HG03469 (cell line): ENCODE data around the gene MYL6B.
"Not testable (repeated sequence)": the region's sequence is repeated elsewhere in the genome, so short reads cannot be mapped to it uniquely, and the experiment has no call there.

Experiments used
- ATAC-seq: cut with Tn5 transposase; IDR thresholded peaks from one replicate; pipeline ENCODE4 v1.9.1; 2021; ENCODE audit warnings: mild to moderate bottlenecking, moderate library complexity, moderate number of reproducible peaks; ENCODE audit not compliant: unreplicated experiment

MYL6B gene

GRCh38 chr12:56151672-56152131, 685 bp upstream of the MYL6B start:
- ATAC-seq, result no peak

DNA sequence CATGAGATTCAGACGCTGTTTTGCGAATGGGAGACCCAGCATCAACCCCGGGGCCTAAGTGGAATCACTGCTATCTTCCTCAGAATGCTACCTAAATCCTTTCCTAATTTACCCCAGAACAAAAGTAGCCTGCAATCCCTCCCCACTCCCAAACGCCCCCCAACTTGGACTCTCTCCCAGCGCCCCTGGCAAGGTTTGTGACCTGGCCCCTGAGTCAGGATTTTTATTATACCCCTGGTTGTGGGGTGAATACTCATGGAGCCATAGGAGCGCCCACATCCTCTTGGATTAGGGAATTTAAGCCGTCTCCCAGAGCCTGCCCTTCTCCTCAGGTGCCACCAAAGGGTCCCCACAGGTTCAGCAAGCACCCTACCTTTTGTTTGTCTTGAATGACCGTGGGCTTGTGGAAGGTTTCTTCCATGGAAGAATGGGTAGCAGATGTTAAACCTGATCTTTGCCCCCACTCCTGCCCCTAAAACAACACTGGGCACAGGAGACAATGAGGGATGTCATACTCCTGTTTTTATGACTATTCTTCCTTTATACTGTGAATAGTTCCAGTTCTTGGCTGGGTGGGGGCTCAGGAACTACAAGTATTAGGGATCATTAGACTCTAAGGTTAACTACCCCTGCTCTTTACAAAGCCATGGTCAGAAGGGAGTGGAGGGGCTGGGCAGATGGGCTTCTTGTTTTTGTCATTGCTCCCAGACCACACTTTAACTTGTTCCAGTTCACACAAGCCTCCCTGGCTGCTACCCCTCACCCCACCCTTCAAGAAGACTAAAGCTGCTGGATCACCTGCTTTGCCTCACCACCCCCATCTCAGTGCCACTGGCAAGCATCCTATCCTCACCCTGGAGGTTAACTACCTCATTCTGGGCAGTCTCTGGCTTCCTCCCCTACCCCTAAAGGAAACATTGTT, 630 bp downstream of the MYL6B start:
- ATAC-seq, result no peak

- ATAC-seq, result no peak
Observed at GRCh38 chr12:56153678-56154065, 1.3 kb downstream of the MYL6B start.

DNA sequence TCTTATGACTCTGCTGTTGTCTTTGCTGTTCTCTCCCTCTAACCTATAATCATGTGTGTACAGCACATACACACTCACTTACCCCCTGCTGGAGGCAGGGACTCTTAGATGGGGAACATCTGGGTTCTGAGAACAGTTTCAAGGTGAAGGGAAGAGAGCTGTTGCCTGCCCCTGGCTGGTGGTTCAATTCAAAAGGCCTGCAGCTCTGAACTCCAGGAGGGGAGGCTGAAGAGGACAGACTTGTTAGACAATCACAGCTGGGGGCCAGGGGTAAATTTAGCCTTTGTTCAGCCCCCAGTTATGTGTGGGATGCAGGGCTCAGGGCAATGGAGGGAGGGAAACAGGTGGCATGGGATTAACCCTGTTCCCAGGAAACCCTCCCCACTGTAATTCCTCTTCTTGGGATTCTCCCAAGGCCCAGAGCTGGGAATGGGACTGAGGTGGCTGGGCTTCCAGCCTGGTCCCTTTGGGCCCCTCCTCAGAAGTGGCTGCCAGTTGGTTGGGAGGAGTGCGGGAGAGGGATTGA, 1.9 kb downstream of the MYL6B start:
- no peak for ATAC-seq

GRCh38 chr12:56154818-56155217, 2.4 kb downstream of the MYL6B start:
- no peak for ATAC-seq

DNA sequence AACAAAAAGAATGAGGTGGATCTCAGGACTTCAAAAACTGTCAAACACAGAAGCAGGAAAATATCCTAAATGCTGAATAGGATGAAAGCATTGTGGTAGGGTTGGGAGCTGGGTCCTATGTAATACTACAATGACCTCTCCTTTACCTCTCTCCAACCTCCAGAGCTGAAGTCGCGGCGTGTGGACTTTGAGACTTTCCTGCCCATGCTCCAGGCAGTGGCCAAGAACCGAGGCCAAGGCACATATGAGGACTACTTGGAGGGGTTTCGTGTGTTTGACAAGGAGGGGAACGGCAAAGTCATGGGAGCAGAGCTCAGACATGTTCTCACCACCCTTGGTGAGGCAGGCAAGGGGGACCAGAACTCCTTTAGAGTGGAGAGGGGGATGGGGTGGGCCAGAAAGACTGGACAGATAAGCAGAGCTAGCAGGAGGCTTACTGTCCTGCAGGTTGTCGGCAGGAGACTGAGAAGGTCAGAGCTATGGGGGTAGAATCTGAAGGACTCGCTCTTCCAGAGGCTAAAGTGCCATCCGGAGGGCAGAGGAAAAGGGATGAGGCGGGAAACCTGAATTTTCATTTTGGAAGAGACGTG, 3.0 kb downstream of the MYL6B start:
- ATAC-seq, result no peak

DNA sequence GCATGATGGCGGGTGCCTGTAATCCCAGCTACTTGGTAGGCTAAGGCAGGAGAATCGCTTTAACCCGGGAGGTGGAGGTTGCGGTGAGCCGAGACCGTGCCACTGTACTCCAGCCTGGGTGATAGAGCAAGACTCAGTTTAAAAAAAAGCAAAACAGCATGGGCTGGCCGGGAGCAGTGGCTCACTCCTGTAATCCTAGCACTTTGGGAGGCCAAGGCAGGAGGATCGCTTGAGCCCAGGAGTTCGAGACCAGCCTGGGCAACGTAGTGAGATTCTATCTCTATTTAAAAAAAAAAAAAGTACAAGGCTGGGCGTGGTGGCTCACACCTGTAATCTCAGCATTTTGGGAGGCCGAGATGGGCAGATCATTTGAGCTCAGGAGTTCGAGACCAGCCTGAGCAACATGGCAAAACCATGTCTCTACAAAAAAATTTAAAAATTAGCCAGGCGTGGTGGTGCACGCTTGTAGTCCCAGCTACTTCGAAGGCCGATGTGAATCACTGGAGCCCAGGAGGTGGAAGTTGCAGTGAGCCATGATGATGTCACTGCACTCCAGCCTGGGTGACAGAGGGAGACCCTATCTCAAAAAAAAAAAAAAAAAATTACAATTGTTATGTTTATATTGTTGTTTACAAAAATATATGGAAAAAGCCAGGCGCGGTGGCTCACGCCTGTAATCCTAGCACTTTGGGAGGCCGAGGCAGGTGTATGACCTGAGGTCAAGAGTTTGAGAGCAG, 4.2 kb downstream of the MYL6B start:
- not testable (repeated sequence) for ATAC-seq

DNA sequence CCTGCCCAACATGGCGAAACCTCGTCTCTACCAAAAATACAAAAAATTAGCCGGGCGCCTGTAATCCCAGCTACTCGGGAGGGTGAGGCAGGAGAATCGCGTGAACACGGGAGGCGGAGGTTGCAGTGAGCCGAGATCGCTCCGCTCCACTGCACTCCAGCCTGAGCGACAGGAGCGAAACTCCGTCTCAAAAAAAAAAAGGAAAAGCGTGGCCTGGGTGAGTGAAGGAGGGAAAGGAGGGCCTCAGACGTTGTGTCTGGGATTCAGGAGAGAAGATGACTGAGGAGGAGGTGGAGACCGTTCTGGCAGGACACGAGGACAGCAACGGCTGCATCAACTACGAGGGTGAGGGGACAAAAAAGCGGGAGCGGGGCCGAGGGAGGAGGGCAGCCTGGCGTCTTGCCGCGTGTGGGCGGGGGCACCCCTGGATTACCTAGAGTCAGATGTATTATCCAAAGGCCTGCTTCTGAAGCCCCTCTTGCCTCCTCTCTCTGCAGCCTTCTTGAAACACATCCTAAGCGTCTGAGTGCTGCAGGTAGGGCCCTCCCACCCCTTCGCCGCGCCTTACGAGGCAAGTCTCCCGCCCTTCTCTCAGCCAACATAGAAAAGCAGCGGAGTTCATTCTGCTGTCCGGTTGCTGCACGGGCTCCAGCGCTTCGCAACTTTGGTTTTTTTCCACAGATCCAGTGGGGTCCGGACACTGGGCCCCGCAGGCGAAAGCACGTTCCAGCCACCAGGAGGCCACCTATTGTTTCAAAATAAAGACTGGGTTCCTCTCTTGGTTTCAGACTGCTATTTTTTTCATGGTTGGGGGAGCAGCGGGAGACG, 5.0 kb downstream of the MYL6B start:
- peak; percentile 14 for ATAC-seq

GRCh38 chr12:56158029-56158925, 5.9 kb downstream of the MYL6B start, which contains the start of gene MYL6:
TSS of gene MYL6 (plus strand) at chr12:56158359. CDS start at chr12:56158402, 43 bp downstream.
- ATAC-seq, result peak; percentile 48

GRCh38 chr12:56158926-56159461, 6.6 kb downstream of the MYL6B start:
- no peak for ATAC-seq

GRCh38 chr12:56159482-56160192, 7.2 kb downstream of the MYL6B start:
- no peak for ATAC-seq

DNA sequence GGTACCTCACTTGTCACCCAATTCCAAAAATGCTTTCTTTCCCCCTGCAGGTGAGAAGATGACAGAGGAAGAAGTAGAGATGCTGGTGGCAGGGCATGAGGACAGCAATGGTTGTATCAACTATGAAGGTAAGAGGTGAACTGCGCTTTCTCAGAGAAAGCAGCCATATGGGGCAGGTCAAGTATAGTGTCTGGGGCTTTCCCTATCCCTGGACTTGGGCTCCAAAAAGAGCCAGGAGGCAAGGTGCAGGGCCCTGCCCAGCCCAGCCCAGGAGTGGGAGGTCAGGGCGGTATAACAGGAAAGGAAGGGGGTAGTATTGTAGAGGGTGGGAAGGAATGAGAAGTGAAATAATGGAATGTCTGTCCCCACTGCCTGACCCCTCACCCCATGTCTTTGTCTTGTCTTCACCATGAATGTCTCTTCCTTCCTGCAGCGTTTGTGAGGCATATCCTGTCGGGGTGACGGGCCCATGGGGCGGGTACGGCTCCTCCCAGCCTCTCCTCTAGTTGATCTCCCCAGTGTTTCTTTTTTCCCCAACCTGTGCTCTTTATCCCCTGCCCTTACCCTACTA, 7.9 kb downstream of the MYL6B start:
- no peak for ATAC-seq

GRCh38 chr12:56160894-56161689, 8.7 kb downstream of the MYL6B start:
- ATAC-seq, result no peak

GRCh38 chr12:56161690-56162351, 9.4 kb downstream of the MYL6B start:
- no peak for ATAC-seq

GRCh38 chr12:56162468-56163290, 10.3 kb downstream of the MYL6B start:
- ATAC-seq, result no peak
